Activated gamma-delta T cell treated with Interleukin-2 at 50 U/mL for 16 hours (primary cell): ENCODE results near the gene NCOR1.
"Not testable (repeated sequence)": the region's sequence is repeated elsewhere in the genome, so short reads cannot be mapped to it uniquely, and the experiment has no call there.

Experiments used
- DNase-seq: peaks from one replicate; pipeline ENCODE4 v3.0.0-alpha.2; 2020

Gene NCOR1

DNA sequence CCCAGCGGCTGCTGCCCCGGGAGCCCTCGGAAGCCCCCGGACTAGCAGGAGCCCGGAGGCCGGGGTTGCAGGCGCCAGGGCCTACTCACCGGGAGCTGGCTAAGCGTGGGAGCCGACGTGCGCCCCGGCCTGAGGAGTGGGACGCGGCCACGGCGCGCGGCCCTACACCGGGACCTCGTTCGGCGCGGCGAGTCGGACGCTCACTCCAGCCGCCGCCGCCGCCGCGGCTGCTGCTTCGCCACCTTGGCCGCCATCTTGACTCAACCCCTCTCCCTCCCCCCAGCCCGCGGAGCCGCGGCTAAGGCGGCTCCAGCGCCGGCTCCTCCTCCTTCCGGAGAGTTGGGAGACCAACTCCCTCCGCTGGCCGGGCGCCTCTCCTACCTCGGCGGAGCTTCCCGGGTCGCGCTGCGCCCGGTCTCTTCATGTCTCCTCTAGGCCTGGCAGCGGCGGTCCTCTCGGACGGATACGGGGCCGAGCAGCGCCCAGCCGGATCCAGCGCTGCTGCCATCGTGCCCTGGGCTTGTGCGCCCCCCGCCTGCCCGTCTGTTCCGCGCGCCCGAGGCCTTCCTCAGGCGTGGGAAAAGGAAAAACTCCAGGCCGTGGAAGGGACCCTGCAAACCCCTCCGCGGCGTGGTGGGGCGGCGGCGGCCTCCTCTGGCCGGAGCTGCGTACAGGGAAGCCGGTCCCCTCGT lies at the start of gene NCOR1:
Gene NCOR1 (minus strand): TSS at position 262 of the 692 bp plus-strand sequence. CDS start 20,965 bp downstream, outside the sequence.
- DNase-seq = peak; percentile 86

DNA sequence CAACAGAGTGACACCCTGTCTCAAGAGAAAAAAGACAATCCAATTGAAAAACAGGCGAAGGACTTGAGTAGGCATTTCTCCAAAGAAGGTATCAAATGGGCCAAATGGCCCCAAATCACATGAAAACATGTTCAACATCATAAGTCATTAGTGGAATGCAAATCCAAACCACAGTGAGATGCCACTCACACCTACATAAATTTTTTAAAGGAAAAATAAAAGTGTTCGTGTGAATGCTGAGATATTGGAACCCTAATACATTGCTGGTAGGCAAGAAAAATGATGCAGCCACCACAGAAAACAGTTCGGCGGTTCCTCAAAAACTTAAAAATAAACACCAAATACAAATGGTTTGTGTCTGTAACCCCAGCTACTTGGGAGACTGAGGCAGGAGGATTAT lies 46.9 kb upstream of the NCOR1 start:
- DNase-seq = no peak

DNA sequence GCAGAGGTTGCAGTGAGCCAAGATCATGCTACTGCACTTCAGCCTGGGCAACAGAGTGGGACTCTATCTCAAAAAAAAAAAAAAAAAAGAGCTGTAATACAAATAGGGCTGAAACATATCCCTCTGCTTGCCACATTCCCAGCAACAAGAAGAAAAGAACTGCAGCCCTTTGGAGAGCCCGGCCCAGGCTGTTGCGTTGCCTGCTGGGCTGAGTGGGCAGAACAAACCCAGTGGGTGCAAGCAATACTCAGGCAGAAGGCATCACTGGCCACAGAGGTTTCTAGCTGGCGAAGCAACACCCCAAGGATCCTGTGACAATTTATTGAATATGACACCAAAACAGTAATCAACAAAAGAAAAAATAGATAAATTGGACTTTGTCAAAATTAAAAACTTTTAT lies 45.7 kb upstream of the NCOR1 start:
- no peak for DNase-seq

DNA sequence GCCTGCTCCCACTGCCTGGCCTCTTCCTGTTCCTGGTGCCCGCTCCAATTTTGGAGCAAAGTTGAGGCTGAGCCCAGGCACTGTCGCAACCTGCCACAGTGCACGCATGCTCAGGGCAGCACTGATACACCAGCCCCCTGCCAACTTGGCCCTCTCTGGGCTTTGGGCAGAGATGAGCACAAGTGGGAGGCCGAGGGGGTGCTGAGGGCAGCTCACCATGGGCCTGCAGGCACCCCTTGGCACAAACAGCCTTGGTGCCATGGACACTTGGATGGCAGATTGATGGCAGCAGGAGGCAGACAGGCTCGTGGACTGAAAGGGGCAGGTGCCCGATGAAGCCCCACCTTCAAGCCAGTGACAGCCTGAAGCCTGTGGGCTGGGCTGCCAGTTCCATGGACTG lies 44.6 kb upstream of the NCOR1 start:
- DNase-seq = no peak

DNA sequence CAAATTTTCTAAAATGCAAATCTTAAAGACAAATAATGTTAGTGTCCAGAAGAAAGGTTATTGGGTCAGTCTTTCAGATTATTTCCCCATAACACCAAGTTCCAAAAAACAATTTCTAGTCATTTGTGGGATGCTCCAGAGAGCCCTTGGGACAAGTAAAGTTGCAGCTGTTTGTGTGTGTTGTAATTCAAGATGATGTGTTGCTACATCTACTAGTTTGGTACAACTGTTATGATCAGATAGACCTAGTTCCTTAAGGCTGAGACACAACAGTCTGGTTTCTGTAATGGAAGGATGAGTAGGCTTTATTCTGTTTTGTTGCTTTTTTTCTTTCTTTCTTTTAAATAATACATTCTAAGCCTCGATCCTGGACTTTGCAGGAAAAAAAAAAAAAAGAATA lies 43.6 kb upstream of the NCOR1 start:
- no peak for DNase-seq

DNA sequence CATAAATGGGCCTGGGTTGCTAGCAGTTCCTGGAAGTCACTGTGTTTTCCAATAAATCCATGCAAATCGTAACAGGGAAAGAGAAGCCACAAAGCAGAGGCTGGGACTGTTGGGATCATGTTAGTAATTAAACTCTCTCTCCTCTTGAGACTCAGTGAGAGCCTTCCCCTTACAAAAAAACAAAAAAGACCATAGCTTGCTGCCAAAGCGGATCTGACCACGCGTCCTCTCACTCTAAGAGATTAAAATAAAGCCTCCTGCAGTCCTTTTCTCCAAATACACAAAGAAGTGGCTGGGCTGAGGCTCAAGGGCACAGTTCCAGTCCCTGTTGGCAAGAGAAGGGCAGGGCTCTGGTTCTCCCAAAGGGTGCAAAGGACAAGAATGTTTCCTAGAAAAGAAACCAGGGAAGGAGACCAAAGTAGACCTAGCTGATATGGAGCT lies 40.2 kb upstream of the NCOR1 start:
- DNase-seq = no peak

DNA sequence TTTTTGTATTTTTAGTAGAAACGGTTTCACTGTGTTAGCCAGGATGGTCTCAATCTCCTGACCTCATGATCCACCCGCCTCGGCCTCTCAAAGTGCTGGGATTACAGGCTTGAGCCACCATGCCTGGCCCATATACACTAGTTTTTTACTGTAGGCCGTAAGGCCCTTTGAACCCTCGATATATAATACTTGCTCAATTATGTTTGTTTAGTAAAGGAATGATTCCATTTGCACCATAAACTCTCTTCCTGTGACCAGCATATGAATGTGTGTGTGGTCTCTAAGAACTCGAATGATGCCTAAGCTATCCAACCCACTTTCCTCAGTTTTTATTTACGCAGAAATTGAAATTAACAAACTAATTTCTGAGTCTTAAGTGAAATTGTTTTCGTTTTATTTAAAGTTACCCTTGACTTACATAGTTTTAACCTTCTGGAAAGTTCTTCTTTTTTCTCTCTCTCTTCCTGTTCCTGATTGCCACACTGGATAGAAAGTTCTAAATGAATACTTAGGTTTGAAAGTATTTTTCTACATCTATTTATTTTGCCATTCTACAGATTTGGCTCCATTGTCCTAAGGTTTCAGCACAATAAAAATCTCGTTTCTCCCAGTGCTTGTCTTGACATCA lies 39.6 kb upstream of the NCOR1 start:
- no peak for DNase-seq

DNA sequence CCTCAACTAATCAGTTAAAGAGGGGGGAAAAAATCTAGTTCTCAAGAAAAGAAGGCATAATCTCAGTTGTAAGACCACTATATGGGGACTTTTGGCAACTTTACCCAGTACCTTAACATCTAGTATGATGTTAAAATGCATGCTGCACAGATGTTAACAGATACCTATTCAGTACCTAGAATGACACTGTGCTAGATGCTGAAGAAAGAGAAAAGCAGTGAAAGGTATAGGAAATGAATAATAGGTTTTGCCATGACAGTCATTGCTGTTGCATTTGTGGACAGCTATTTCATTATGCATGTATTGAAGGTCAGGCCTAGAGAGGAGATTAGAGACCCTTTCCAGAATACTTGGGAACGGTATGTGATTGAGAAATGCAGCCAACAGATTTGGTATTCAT lies 36.2 kb upstream of the NCOR1 start:
- no peak for DNase-seq

DNA sequence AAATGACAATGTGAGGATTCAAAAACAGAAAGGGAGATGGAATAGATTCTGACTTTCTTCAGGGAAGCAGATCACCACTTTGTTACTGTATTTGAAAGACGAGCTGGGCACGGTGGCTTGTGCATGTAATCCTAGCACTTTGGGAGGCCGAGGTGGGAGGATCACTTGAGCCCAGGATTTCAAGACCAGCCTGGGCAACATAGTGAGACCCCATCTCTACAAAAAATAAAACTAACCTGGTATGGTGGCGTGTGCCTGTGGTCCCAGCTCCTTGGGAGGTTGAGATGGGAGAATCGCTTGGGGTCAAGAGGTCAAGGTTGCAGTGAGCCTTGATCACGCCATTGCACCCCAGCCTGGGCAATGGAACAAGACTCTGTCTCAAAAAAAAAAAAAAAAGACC lies 35.7 kb upstream of the NCOR1 start:
- DNase-seq = no peak

DNA sequence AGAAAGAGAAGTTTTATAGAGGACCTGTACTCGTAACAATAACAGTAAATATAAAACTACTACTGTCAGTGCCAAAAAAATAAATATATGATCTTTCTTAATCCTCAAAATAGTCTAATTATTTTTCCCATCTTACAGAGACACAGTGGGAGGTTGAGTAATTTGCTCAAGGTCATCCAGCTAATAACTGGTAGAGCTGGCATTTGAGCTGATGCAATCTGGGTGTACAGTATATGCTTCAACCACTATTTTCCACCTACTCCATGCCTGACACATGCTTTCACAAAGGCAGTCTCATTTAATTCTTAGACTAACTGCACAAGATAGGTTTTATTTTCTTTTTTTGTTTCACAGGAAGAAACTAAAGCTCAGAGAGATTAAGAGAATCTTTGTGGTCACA lies 35.3 kb upstream of the NCOR1 start:
- DNase-seq = no peak

DNA sequence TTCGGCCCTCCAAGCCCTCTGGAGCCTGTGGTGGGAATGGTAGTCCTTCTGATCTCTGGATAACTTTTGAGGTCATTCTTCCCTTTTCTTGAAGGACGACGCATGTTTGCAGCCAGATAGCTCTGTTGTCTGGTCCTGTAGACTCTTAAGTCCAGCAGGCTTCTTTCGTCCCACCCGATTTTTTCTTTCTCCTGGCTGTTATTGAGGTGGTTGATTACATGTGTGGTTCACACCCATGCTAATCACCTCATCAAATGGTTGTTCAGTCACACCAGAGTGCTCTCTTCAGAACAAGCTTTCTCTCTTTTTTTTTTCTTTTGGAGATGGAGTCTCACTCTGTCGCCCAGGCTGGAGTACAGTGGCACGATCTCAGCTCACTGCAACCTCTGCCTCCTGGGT lies 32.3 kb upstream of the NCOR1 start:
- DNase-seq = no peak

DNA sequence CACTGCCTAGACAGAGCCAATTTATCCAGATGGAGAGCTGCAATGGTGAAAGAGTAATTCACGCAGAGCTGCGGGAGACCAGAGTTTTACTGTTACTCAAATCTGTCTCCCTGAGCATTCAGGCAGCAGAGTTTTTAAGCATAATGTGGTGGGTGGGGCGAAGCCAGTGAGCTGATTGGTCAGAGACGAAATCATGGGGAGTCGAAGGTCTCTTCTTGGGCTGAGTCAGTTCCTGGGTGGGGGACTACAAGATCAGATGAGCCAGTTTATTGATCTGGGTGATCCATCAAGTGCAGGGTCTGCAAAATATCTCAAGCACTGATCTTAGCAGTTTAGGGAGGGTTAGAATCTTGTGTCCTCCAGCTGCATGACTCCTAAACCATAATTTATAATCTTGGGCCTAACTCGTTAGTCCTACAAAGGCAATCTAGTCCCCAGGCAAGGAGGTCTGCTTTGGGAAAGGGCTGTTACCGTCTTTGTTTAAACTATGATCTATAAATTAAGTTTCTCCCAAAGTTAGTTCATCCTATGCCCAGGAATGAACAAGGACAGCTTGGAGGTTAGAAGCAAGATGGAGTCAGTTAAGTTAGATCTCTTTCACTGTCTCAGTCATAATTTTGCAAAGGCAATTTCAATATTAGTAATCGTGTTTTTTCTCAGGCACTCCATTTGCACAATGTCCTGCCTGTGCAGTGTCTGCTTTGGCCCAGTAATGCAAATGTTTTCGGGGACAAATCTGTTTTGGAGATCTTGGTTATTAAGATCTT lies 28.6 kb upstream of the NCOR1 start:
- DNase-seq = no peak

DNA sequence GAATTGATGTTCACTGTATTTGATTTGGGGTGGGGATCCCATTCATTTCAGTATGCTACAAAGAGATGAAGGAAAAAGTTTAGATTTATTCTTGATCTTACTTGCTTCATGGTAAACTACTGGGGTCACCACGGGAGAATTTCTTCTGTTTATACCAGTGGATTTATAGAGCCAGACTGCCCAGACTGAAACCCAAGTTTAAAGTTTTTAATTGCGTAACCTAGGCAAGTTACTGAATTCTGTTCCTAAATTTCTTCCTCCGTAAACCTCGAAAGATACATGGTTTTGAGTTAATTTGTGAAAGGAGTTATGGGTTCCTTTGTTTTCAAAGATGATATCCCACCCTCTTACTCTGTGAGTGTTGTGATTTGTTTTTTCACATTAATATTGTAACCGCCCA lies 28.1 kb upstream of the NCOR1 start:
- no peak for DNase-seq

DNA sequence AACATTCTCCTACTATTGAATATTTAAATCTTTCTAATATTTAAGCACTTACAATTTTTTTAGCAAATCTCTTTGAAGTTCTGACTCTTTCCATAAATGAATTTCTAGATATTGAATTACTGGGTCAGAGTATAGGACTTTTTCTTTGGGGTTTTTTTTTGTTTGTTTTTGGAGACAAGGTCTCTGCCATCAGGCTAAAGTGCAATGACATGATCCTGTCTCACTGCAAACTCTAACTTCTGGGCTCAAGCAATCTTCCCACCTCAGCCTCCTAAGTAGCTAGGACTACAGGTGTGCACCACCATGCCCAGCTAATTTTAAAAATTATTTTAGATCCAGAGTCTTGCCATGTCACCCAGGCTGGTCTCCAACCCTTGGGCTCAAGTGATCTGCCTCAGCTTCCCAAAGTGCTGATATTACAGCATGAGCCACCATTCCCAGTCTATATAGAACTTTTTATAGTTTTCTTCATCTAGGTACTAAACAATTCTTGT lies 26.6 kb upstream of the NCOR1 start:
- no peak for DNase-seq

DNA sequence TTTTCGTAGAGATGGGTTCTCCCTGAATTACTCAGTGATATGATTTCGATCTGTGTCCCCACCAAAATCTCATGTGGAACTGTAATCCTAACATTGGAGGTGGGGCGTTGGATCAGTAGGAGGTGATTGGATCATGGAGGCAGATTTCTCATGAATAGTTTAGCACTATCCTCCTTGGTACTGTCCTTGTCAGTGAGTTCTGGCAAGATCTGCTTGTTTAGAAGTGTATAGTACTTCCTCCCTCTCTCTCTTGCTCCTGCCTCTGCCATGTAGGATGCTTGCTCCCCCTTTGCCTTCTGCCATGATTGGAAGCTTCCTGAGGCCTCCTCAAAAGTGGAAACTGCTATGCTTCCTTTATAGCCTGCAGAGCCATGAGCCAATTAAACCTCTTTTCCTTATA lies 24.6 kb upstream of the NCOR1 start:
- DNase-seq = no peak

DNA sequence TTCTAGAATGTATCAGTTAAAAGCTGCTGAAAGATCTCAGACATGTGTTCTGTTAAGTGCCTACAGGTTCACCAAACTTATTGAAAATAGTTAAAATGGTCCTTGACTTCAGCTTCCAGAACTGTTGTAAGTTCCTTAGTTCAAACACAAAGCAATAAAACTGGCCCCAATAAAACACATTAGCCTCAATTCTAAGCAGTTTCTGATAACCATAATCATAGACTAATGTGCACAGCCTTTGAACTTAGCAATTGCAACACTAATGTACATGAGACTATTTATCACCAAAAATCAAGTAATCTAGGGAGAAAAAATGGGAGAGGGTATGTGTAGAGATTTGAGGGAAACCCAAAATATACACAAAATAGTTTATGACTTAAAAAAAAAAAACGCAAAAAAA lies 17.1 kb upstream of the NCOR1 start:
- no peak for DNase-seq

DNA sequence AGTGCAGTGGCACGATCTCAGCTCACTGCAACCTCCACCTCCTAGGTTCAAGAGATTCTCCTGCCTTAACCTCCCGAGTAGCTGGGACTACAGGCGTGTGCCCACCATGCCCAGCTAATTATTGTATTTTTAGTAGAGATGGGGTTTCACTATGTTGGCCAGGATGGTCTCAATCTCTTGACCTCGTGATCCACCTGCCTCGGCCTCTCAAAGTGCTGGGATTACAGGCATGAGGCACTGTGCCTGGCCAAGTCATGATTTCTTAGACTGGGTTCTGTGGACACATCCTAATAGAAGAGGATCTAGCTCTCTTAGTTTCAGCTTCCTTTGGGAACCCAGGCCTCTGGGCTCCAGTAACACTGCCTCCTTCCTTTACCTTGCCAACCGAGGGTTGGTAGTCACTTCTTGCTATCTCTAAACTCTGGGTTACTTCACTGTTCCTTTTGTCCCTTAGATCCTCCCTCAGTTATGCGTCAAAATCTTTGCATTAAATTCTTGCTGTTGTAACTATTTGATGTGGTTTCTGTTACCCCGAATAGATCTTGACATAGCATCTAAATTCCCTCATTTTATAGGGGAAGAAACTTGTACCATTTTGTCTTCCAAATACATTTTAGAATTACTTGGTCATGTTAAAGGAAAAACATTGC lies 14.7 kb upstream of the NCOR1 start:
- not testable (repeated sequence) for DNase-seq

DNA sequence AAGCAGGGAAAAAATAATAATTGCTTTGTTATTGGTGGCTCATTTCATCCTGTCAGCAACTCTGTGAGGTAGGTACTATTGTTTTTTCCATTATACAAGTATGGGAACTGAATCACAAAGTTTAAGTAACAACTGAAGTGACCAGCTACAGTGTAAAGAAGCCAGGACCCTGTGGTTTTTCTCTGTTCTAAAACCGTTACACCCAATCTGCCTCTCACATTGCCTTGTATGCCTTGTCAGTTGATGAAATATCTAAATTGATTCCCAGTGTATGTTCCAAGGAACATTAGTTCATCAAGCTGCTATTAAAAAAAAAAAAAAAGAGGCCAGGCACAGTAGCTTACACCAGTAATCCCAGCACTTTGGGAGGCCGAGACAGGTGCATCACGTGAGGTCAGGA lies 7.1 kb upstream of the NCOR1 start:
- no peak for DNase-seq

DNA sequence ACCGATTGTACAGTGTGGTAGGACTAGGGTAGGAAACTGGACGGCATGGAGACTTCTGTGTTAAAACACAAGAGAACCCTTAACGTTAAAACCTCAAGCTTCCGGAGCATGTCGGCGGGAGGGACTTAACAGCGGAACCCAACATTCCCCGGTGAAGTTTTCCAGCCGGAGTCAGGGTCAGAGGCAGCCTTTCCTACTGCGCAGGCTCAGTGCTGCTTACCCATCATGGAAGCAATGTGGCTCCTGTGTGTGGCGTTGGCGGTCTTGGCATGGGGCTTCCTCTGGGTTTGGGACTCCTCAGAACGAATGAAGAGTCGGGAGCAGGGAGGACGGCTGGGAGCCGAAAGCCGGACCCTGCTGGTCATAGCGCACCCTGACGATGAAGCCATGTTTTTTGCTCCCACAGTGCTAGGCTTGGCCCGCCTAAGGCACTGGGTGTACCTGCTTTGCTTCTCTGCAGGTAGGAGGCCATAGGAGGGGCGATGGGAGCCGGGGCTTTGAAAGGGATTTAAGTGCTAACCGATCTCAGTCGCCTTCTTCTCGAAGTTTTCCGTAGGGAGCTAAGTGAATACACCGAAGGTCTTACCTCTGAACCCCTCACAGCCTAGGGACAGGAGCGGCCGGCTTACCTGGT lies 1.8 kb upstream of the NCOR1 start, which contains the start of gene PIGL:
Gene PIGL (plus strand): TSS at position 209 of the 634 bp plus-strand sequence. CDS start 17 bp downstream, at position 226.
- peak; percentile 82 for DNase-seq

DNA sequence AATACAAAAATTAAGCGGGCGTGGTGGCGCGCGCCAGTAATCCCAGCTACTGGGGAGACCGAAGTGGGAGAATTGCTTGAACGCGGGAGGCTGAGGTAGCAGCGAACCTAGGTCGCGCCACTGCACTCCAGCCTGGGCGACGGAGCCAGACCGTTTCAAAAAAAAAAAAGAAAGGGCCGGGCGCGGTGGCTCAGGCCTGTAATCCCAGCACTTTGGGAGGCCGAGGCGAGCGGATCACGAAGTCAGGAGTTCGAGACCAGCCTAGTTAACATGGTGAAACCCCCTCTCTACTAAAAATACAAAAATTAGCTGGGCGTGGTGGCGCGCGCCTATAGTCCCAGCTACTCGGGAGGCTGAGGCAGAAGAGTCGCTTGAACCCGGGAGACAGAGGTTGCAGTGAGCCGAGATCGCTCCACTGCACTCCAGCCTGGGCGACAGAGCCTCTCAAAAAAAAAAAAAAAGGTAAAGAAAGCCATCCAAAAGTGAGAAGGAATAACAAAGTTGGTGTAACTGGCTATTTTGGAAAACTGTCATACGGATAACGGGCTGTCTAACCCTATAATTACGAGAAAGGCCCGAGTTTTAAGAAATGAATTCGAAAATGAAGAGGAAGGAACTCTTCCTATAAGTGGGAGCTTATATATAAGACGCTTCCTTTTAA lies 1.1 kb upstream of the NCOR1 start:
- DNase-seq = not testable (repeated sequence)

DNA sequence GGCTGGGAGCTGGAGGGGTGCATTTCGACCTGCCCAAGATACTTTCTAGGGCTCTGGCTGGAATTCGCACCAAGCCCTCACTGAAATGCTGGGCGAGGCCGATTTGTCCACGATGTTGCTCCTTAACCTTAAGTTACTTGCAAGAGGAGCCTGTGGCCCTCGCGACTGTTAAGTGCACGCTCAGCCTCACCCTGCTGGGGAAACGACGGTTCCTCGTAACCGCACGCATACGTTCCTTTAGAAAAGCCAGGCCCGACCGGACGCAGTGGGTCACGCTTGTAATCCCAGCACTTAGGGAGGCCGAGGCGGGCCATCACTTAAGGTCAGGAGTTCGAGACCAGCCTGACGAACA lies 607 bp upstream of the NCOR1 start:
- no peak for DNase-seq

DNA sequence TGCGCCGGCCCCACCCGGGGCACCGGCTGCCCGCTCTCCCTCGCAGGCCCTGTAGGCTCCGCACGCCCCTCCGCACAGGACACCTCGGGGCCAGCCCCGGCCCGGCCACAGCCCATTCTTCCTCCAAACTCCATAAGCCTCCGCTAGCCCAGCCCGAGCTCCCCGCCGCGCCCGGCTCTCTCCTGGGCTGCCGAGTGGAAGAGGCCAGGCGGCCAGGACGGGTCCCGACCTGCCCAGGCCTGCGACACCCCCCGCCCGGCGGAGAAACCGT lies 397 bp downstream of the NCOR1 start:
- peak; percentile 19 for DNase-seq
